ENCODE measurements around the gene NOL3. TPM values are rescaled to one million over a fixed set of nuclear protein-coding genes. Genes with fewer than 3 reads are reported as not detected.
A peak's percentile ranks its signal among the peaks of the same experiment; 100 is the strongest.

Gene NOL3
- total RNA-seq, 1 experiment from 2014 or later = 0.15 TPM

- no peaks in the 10 kb centered on the region for H3K9me3 ChIP-seq (ENCODE audit: low read length)
- H3K9ac ChIP-seq (ENCODE audit: low read length) = no peak overlapping the region
- H4K20me1 ChIP-seq (ENCODE audit: insufficient read depth, low read depth, low read length) = peaks cover 37% of the 10 kb centered on the region; the same call in 1 of the 2 replicates
- H3K27ac ChIP-seq (ENCODE audit: low read length) = no peak overlapping the region
- no peaks in the 10 kb centered on the region for H3K79me2 ChIP-seq (ENCODE audit: low read length)
- no peaks in the 10 kb centered on the region for H3K27me3 ChIP-seq (ENCODE audit: low read length)
- no peak overlapping the region for H2AFZ ChIP-seq (ENCODE audit: low read length)
- no peaks in the 10 kb centered on the region for H3K36me3 ChIP-seq (ENCODE audit: insufficient read depth, low read length)
- peak overlapping the region; percentile 97 for H3K4me2 ChIP-seq (ENCODE audit: low read depth, low read length, poor library complexity, severe bottlenecking)
- 0 out of 2 replicates have a peak overlapping the region, but pooled peaks have one; percentile 97 for H3K4me3 ChIP-seq (ENCODE audit: low read length)
- H3K4me1 ChIP-seq (ENCODE audit: low read length) = peaks cover 32% of the 10 kb centered on the region
- H3K9me2 ChIP-seq (replicated peaks; ENCODE audit: insufficient read depth, low read length) = no peaks in the 10 kb centered on the region
- DNase-seq = no peak
Measured at GRCh38 chr16:67157892-67158635, 12.3 kb upstream of the NOL3 start.

- H3K4me1 ChIP-seq (ENCODE audit: low read length) = peaks cover 40% of the 10 kb centered on the region
- peaks cover 39% of the 10 kb centered on the region; the same call in 1 of the 2 replicates for H4K20me1 ChIP-seq (ENCODE audit: insufficient read depth, low read depth, low read length)
- no peak overlapping the region for H3K27ac ChIP-seq (ENCODE audit: low read length)
- peak overlapping the region; percentile 97; the same call in 1 of the 2 replicates for H2AFZ ChIP-seq (ENCODE audit: low read length)
- H3K9ac ChIP-seq (ENCODE audit: low read length) = peak overlapping the region; percentile 98
- peak; percentile 83 for DNase-seq
- no peaks in the 10 kb centered on the region for H3K36me3 ChIP-seq (ENCODE audit: insufficient read depth, low read length)
- H3K4me2 ChIP-seq (ENCODE audit: low read depth, low read length, poor library complexity, severe bottlenecking) = peak overlapping the region; percentile 97
- no peaks in the 10 kb centered on the region for H3K79me2 ChIP-seq (ENCODE audit: low read length)
- H3K9me3 ChIP-seq (ENCODE audit: low read length) = no peaks in the 10 kb centered on the region
- peak overlapping the region; percentile 97 for H3K4me3 ChIP-seq (ENCODE audit: low read length)
- H3K9me2 ChIP-seq (replicated peaks; ENCODE audit: insufficient read depth, low read length) = no peaks in the 10 kb centered on the region
- no peaks in the 10 kb centered on the region for H3K27me3 ChIP-seq (ENCODE audit: low read length)
Measured at GRCh38 chr16:67158637-67159600, 11.4 kb upstream of the NOL3 start.

- H4K20me1 ChIP-seq (ENCODE audit: insufficient read depth, low read depth, low read length) = peaks cover 18% of the 10 kb centered on the region; the same call in 1 of the 2 replicates
- DNase-seq = no peak
Measured at GRCh38 chr16:67161595-67162058, 8.7 kb upstream of the NOL3 start.

GRCh38 chr16:67162506-67163163, 7.7 kb upstream of the NOL3 start:
- no peak for DNase-seq
- Histone ChIP-seq H3K4me2 (ENCODE audit: low read depth, low read length, poor library complexity, severe bottlenecking) (no peak overlapping the region), H3K9ac (ENCODE audit: low read length) (no peak overlapping the region)

More at GRCh38 chr16:67161595-67162058, 8.7 kb upstream of the NOL3 start:
- H3K9me2 ChIP-seq (replicated peaks; ENCODE audit: insufficient read depth, low read length) = no peaks in the 10 kb centered on the region
- peaks cover 36% of the 10 kb centered on the region for H3K4me1 ChIP-seq (ENCODE audit: low read length)
- H2AFZ ChIP-seq (ENCODE audit: low read length) = no peak overlapping the region
- H3K79me2 ChIP-seq (ENCODE audit: low read length) = no peaks in the 10 kb centered on the region
- no peaks in the 10 kb centered on the region for H3K36me3 ChIP-seq (ENCODE audit: insufficient read depth, low read length)
- H3K4me2 ChIP-seq (ENCODE audit: low read depth, low read length, poor library complexity, severe bottlenecking) = no peak overlapping the region
- no peak overlapping the region for H3K9ac ChIP-seq (ENCODE audit: low read length)
- H3K4me3 ChIP-seq (ENCODE audit: low read length) = no peak overlapping the region
- H3K9me3 ChIP-seq (ENCODE audit: low read length) = no peaks in the 10 kb centered on the region
- no peak overlapping the region for H3K27ac ChIP-seq (ENCODE audit: low read length)
- no peaks in the 10 kb centered on the region for H3K27me3 ChIP-seq (ENCODE audit: low read length)

GRCh38 chr16:67163164-67163998, 7.0 kb upstream of the NOL3 start:
- no peak for DNase-seq
- Histone ChIP-seq H4K20me1 (ENCODE audit: insufficient read depth, low read depth, low read length) (peaks cover 18% of the 10 kb centered on the region; the same call in 1 of the 2 replicates), H3K9me3 (ENCODE audit: low read length) (no peaks in the 10 kb centered on the region), H3K9ac (ENCODE audit: low read length) (no peak overlapping the region), H2AFZ (ENCODE audit: low read length) (no peak overlapping the region), H3K4me1 (ENCODE audit: low read length) (peaks cover 34% of the 10 kb centered on the region), H3K27me3 (ENCODE audit: low read length) (no peaks in the 10 kb centered on the region), H3K36me3 (ENCODE audit: insufficient read depth, low read length) (no peaks in the 10 kb centered on the region), H3K9me2 (replicated peaks; ENCODE audit: insufficient read depth, low read length) (no peaks in the 10 kb centered on the region), H3K4me3 (ENCODE audit: low read length) (peak overlapping the region; percentile 25; the same call in 1 of the 2 replicates), H3K27ac (ENCODE audit: low read length) (no peak overlapping the region), H3K79me2 (ENCODE audit: low read length) (no peaks in the 10 kb centered on the region), H3K4me2 (ENCODE audit: low read depth, low read length, poor library complexity, severe bottlenecking) (peak overlapping the region; percentile 38)

More at GRCh38 chr16:67162506-67163163, 7.7 kb upstream of the NOL3 start:
- Histone ChIP-seq H3K79me2 (ENCODE audit: low read length) (no peaks in the 10 kb centered on the region), H3K27me3 (ENCODE audit: low read length) (no peaks in the 10 kb centered on the region), H2AFZ (ENCODE audit: low read length) (no peak overlapping the region), H3K4me3 (ENCODE audit: low read length) (no peak overlapping the region), H3K27ac (ENCODE audit: low read length) (no peak overlapping the region), H3K4me1 (ENCODE audit: low read length) (peaks cover 36% of the 10 kb centered on the region), H3K36me3 (ENCODE audit: insufficient read depth, low read length) (no peaks in the 10 kb centered on the region), H3K9me3 (ENCODE audit: low read length) (no peaks in the 10 kb centered on the region), H4K20me1 (ENCODE audit: insufficient read depth, low read depth, low read length) (peaks cover 18% of the 10 kb centered on the region; the same call in 1 of the 2 replicates), H3K9me2 (replicated peaks; ENCODE audit: insufficient read depth, low read length) (no peaks in the 10 kb centered on the region)

GRCh38 chr16:67163999-67164558, 6.3 kb upstream of the NOL3 start:
- Histone ChIP-seq H3K4me3 (ENCODE audit: low read length) (no peak overlapping the region), H3K27me3 (ENCODE audit: low read length) (no peaks in the 10 kb centered on the region)

GRCh38 chr16:67164599-67165061, 5.7 kb upstream of the NOL3 start, which contains the start of gene HSF4:
HSF4 (plus strand) TSS chr16:67164745; CDS start chr16:67164812, 67 bp downstream.
- Histone ChIP-seq H3K9ac (ENCODE audit: low read length) (no peak within 1 kb of the TSS), H3K9me2 (replicated peaks; ENCODE audit: insufficient read depth, low read length) (no peaks in the 10 kb centered on the region), H3K27me3 (ENCODE audit: low read length) (no peaks in the 10 kb centered on the region), H3K27ac (ENCODE audit: low read length) (no peak within 1 kb of the TSS), H3K79me2 (ENCODE audit: low read length) (no peaks in the 10 kb centered on the region), H3K4me1 (ENCODE audit: low read length) (peaks cover 24% of the 10 kb centered on the region), H3K36me3 (ENCODE audit: insufficient read depth, low read length) (no peaks in the 10 kb centered on the region), H2AFZ (ENCODE audit: low read length) (no peak within 1 kb of the TSS), H3K9me3 (ENCODE audit: low read length) (no peaks in the 10 kb centered on the region), H3K4me3 (ENCODE audit: low read length) (peak within 1 kb of the TSS; percentile 25; the same call in 1 of the 2 replicates), H4K20me1 (ENCODE audit: insufficient read depth, low read depth, low read length) (peaks cover 10% of the 10 kb centered on the region; the same call in 1 of the 2 replicates), H3K4me2 (ENCODE audit: low read depth, low read length, poor library complexity, severe bottlenecking) (peak within 1 kb of the TSS; percentile 38)
- no peak for DNase-seq

More at GRCh38 chr16:67163999-67164558, 6.3 kb upstream of the NOL3 start:
- no peaks in the 10 kb centered on the region for H3K9me3 ChIP-seq (ENCODE audit: low read length)
- H2AFZ ChIP-seq (ENCODE audit: low read length) = no peak overlapping the region
- H3K79me2 ChIP-seq (ENCODE audit: low read length) = no peaks in the 10 kb centered on the region
- DNase-seq = no peak
- no peaks in the 10 kb centered on the region for H3K9me2 ChIP-seq (replicated peaks; ENCODE audit: insufficient read depth, low read length)
- H3K36me3 ChIP-seq (ENCODE audit: insufficient read depth, low read length) = no peaks in the 10 kb centered on the region
- H4K20me1 ChIP-seq (ENCODE audit: insufficient read depth, low read depth, low read length) = peaks cover 15% of the 10 kb centered on the region; the same call in 1 of the 2 replicates
- peaks cover 27% of the 10 kb centered on the region for H3K4me1 ChIP-seq (ENCODE audit: low read length)
- no peak overlapping the region for H3K27ac ChIP-seq (ENCODE audit: low read length)
- no peak overlapping the region for H3K9ac ChIP-seq (ENCODE audit: low read length)
- H3K4me2 ChIP-seq (ENCODE audit: low read depth, low read length, poor library complexity, severe bottlenecking) = peak overlapping the region; percentile 38
